HG02763 (cell line): Measurements from ENCODE around the gene TM2D3.

Source experiments
- ATAC-seq: cut with Tn5 transposase; IDR thresholded peaks from one replicate; pipeline ENCODE4 v1.9.1; 2021; ENCODE audit warnings: mild to moderate bottlenecking, moderate library complexity; ENCODE audit not compliant: unreplicated experiment

TM2D3 gene

DNA sequence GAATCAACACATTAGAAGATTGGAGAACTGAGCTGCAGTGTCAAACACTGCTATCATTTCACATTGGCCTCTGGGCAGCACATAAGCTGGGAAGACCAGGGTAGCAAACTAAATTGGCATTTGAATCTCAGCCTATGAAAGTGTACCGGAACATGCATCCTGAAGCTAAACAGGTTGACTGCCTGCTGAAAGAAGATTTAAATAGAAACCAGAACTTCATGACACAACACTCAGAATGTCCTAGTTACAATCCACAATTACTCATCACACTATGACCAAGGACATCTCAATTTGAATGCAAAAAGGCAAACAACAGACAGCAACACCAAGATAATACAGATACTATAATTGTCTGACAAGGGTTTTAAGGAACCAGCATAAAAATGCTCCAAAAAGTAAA lies 26.2 kb downstream of the TM2D3 start:
- no peak for ATAC-seq

DNA sequence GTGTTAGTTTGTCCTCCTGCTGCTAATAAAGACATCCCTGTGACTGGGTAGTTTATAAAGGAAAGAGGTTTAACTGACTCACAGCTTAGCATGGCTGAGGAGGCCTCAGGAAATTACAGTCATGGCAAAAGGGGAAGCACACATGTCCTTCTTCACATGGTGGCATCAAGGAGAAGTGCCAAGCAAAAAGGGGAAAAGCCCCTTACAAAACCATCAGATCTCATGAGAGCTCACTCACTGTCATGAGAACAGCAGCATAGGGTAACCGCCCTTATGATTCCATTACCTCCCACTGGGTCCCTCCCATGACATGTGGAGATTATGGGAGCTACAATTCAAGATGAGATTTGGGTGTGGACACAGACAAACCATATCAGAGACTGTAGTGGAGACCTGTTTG lies 27.0 kb downstream of the TM2D3 start:
- no peak for ATAC-seq

DNA sequence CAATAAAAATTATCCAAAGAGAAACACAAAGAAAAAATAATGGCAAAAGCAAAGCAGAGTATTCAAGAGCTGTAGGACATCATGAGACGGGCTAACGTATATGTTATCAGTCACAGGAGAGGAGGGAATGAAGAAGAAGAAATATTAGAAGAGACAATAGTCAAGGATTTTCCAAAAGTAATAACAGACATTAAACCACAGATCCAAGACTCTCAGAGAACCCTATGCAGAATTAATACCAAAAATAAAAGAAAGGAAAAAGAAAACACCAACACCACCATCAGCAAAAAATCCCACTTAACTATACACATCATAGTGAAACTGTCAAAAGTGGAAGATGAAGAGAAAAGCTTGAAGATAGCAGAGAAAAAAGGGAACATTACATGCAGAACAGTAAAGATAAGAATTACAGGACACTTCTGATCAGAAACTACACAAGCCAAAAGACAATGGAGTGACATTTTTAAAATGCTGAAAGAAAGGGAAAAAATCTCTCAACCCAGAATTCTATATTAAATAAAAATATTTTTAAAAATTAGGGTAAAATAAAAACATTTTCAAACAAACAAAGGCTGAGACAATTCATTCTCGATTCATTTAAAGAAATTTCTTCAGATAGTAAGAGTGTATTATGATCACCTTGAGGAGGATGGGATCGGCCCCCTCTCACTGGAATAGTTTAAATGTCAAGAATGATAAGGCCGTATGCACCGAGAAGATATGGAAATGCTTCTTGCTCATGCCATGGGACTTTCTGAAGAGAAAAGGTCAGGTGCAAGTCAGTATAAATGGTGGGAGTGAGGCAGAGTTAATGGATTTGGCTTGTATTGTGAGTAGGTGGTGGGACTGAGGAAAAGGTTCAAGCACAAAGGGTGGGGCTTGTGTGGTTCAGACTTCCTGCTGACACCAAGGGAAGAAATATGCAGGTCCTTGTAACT lies 28.5 kb downstream of the TM2D3 start:
- ATAC-seq = no peak

DNA sequence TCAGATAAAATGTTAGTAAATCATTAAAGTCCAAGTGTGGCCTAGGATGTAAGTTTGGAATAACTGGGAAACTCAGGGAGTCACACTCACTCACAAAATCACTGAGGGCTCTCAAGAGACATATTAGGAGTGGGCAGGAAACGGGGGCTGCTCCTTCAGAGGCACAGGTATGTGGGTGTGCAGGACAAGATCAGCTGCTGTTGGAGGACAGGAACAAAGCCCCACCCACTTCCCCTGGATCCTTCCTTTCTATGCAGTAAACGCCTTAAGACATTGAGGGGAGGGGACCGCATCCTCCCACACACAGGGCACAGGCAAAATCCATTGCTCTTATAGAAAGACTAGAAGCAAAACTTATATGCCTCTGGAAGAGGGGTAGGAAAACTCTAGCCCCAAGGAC lies 30.2 kb downstream of the TM2D3 start:
- no peak for ATAC-seq

DNA sequence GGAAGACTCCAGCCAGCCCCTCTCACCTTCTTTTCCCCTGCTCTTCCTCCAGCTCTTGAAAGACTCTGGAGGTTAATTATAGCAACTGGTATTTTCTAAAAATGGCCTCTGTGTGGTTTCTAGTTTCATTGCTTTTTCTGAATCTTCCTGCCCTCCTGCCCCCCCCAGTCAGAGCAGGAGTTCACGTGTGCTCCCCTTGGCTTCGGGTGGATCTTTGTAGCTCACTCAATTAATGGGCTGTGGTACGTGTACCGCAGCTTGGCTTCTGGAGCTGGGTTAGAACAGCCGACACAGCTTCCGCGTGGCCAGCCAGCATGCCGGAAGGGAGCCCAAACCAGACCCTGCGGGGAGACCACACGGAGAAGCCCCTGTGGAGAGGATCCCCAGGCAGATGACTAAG lies 31.5 kb downstream of the TM2D3 start:
- no peak for ATAC-seq

- no peak for ATAC-seq
Measured at GRCh38 chr15:101619615-101619865, 32.6 kb downstream of the TM2D3 start.

- no peak for ATAC-seq
Measured at GRCh38 chr15:101618851-101619614, 33.1 kb downstream of the TM2D3 start.

GRCh38 chr15:101618076-101618475 lies 34.1 kb downstream of the TM2D3 start:
- no peak for ATAC-seq

GRCh38 chr15:101617390-101617965 lies 34.7 kb downstream of the TM2D3 start:
- no peak for ATAC-seq

DNA sequence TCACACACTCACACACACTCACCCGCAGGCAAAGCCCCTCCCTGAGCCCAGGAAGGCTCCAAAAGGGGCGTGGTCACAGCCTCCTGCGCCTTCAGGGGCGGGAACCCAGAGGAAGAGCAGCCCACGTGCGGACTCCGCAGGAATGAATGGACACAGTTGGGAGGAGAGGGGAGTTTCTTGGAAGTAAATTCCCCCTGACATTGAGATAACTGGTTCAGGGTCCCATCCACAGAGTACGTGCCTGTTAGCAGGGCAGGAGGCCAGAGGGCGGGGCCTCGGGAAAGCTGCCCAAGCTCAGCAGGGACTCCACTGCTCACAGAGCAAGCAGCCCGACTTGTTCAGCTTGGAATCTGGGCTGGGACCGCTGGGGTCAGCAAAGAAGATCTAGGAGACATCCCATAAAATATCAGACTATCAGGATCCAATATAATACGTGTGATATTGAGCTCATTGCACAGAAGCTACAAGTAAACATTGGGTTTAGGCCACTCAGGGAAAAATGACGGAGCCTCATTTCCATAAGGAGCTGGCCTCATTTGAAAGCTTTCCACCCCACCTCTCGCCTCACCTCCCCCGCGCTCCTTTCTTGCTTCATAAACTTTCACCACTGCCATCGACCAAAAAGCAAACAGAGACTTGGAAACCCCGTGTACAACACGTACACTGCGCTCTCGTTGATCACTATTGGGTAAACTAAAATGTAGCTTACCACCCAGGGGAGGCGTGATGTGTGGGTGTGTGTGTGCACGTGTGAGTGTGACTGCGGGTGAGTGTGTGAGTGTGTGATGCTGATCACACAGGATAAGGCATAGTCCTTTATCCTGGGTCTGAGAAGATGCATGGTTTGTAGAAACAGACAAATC lies 36.0 kb downstream of the TM2D3 start:
- ATAC-seq = no peak

DNA sequence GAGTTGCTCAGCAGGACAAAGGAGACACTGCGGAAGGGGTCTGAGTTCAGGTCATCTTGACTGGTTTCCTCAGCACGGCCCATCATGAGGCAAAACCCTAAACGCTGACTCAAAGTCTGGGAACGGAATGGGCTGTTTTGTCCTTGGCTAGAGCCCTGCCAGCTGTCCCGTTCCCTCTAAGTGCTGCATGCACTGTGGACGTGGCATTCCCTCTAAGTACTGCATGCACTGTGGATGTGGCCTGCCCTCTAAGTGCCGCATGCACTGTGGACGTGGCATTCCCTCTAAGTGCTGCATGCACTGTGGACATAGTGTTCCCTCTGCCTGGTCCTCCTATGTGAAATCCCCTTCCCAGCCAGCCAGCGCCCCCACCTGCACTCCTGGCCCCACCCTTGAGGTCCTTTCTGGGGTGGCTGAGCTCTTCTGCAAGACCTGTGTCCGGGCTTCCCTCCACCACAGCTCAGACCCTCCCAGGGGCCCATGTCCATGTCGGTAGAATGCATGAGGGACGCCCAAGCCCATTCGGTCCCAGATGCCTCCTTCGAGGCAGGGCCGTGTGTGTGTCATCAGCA lies 36.7 kb downstream of the TM2D3 start:
- no peak for ATAC-seq

GRCh38 chr15:101614761-101615160 lies 37.4 kb downstream of the TM2D3 start:
- ATAC-seq = no peak

- ATAC-seq = no peak
Measured at GRCh38 chr15:101614001-101614585, 38.1 kb downstream of the TM2D3 start.

DNA sequence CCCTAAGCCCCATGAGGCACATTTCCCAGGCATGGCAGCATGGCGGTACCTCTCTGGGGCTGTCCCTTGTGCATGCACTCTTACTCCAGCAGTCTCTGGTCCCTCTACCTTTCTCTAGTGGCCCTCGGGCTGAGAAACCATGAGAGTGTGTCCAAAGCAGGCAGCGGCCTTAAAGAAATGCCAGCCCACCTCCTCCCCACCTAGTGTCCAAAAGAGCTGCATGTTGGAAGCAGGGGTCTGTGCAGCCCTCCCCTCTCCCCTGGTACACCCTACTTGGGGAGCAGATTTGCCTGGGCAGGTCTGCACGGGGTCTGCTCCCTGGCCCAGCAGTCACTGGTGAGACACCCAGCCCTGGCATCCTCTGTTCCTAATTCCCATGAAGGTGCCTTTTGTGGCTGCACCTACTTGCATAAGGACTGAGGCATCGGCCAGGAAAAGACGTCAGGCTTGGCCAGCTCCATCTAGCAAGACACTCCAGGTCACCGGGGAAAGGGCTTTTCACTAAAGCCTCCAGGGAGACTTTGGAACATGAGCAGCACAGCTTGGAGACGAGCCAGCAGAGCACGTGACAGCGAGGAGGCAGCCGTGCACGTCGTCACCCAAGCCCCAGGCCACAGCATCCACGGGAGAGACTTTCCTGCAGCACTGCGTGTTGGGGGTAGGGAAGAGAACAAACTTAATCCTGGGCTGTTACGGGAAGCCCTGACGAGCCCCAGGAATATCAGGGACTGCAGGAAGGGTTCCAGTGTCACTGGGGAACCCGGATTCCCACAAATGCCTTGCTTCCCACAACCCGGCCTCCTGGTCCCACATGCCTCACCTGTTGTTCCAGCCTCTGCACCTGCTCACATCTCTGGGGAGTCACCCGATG lies 38.8 kb downstream of the TM2D3 start:
- no peak for ATAC-seq

- ATAC-seq = no peak
Measured at GRCh38 chr15:101612676-101613075, 39.5 kb downstream of the TM2D3 start.

DNA sequence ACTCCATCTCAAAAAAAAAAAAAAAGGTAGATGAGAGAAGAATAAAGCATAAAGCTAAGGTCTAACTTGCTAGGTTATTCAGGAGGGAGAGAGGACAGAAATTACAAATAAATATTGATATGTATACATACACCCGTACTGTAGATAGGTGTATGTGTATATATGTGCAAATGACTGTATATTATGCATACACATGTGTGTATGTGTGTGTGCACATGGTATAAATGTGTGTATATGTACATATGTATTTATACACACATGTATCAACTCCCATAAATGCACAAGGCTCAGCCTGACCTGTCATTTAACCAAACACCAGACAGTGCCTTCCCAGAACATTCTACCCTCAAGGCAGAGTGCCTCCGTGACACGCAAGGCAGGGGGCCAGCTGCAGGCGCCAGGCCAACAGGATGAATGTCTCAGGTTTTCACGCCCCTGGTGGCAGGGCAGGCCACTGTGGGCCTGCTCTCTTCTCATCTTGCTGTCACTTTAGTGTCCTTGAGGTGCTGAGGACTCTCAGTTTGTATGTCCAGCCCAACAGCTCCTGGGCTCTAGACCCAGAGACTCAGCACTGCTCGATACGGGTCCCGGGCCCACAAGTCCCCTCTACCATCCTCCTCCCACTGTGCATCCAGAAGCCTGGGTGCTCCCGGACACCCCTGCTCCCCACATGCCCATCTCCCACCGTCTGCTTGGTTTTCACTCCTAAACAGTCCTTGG lies 40.4 kb downstream of the TM2D3 start:
- no peak for ATAC-seq

- no peak for ATAC-seq
Measured at GRCh38 chr15:101611007-101611406, 41.2 kb downstream of the TM2D3 start.

DNA sequence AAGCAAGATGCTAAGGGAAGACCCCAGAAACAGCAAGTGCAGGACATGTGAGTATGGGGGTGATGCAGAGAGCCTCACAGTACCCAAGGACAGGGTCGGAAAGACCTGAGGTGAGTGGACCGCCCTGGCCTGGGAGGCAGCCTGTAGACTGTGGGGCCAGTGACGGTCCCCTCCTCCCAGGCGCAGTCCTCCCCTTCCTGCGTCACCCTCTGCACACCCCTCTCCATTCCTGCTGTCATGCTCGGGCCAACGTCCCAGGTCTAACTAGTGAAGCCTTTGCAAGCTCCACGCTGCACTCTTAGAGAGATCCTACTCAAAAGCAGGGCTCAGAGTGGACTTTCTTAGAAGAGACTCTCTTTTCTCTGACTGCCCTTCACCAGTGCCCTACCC lies 41.6 kb downstream of the TM2D3 start:
- ATAC-seq = no peak
